ENCODE results near the gene KLF1.
A peak's percentile ranks its signal among the peaks of the same experiment; 100 is the strongest.
"Not testable (repeated sequence)": the region's sequence is repeated elsewhere in the genome, so short reads cannot be mapped to it uniquely, and the experiment has no call there.

Gene KLF1

GRCh38 chr19:12890299-12890786 lies 3.3 kb upstream of the KLF1 start:
- not testable (repeated sequence) for H3K27me3 ChIP-seq (ENCODE audit: insufficient read depth, low read length); H4K91ac ChIP-seq (ENCODE audit: low read depth, low read length); H3K9ac ChIP-seq (ENCODE audit: low read length); H4K12ac ChIP-seq (ENCODE audit: low read depth, low read length); H3K14ac ChIP-seq (ENCODE audit: low read length); H4K8ac ChIP-seq (ENCODE audit: low read depth, low read length); H2BK5ac ChIP-seq (ENCODE audit: low read depth, low read length, poor library complexity); H3K4me3 ChIP-seq (ENCODE audit: low read depth, low read length); DNase-seq; H3K27ac ChIP-seq (ENCODE audit: low read depth, low read length); H3K4ac ChIP-seq (ENCODE audit: low read depth, low read length); H2BK120ac ChIP-seq (ENCODE audit: insufficient read depth, low read length, poor library complexity); H2BK12ac ChIP-seq (ENCODE audit: low read length); H3K79me2 ChIP-seq (ENCODE audit: control insufficient read depth, insufficient read depth, low read length, poor library complexity); H3K18ac ChIP-seq (ENCODE audit: low read length); H3K9me3 ChIP-seq (ENCODE audit: insufficient read depth, low read depth, low read length); H3K23ac ChIP-seq (ENCODE audit: low read length); H3K79me1 ChIP-seq (ENCODE audit: low read length); H2AK5ac ChIP-seq (ENCODE audit: low read length)
- Histone ChIP-seq H3K4me1 (ENCODE audit: control insufficient read depth in 1 of 2, insufficient read depth in 2 of 2, low read length in 2 of 2) (peaks cover 8 to 12% of the 10 kb centered on the region in 2 experiments), H3K4me2 (ENCODE audit: low read length) (peak overlapping the region; percentile 69), H2AFZ (ENCODE audit: insufficient read depth, low read length, poor library complexity) (peak overlapping the region; percentile 26), H3K36me3 (ENCODE audit: control insufficient read depth in 1 of 2, insufficient read depth in 2 of 2, low read length in 2 of 2) (peaks cover 6 to 15% of the 10 kb centered on the region in 2 experiments)
- WGBS (ENCODE audit: extremely low coverage, insufficient coverage, insufficient read length), result no CpG with 5 or more reads among the region's 10 CpGs

- peaks cover 0 to under 1% of the 10 kb centered on the region in 2 experiments for H3K36me3 ChIP-seq (ENCODE audit: control insufficient read depth in 1 of 2, insufficient read depth in 2 of 2, low read length in 2 of 2)
- H3K27ac ChIP-seq (ENCODE audit: low read depth, low read length), result no peak overlapping the region
- no peak overlapping the region for H4K8ac ChIP-seq (ENCODE audit: low read depth, low read length)
- no peak overlapping the region for H3K4me2 ChIP-seq (ENCODE audit: low read length)
- no peak overlapping the region for H2AK5ac ChIP-seq (ENCODE audit: low read length)
- H3K18ac ChIP-seq (ENCODE audit: low read length), result no peak overlapping the region
- no peak overlapping the region for H3K4ac ChIP-seq (ENCODE audit: low read depth, low read length)
- no peak overlapping the region for H3K23ac ChIP-seq (ENCODE audit: low read length)
- H4K12ac ChIP-seq (ENCODE audit: low read depth, low read length), result no peak overlapping the region
- no peak overlapping the region for H2BK120ac ChIP-seq (ENCODE audit: insufficient read depth, low read length, poor library complexity)
- no CpG with 5 or more reads among the region's 5 CpGs for WGBS (ENCODE audit: extremely low coverage, insufficient coverage, insufficient read length)
- H3K9ac ChIP-seq (ENCODE audit: low read length), result no peak overlapping the region
- H3K4me1 ChIP-seq (ENCODE audit: control insufficient read depth in 1 of 2, insufficient read depth in 2 of 2, low read length in 2 of 2), result peaks cover 13 to 14% of the 10 kb centered on the region in 2 experiments
- H3K79me2 ChIP-seq (ENCODE audit: control insufficient read depth, insufficient read depth, low read length, poor library complexity), result no peaks in the 10 kb centered on the region
- no peak overlapping the region for H2BK12ac ChIP-seq (ENCODE audit: low read length)
- no peak overlapping the region for H3K14ac ChIP-seq (ENCODE audit: low read length)
- peaks cover 10% of the 10 kb centered on the region for H3K27me3 ChIP-seq (ENCODE audit: insufficient read depth, low read length)
- H3K79me1 ChIP-seq (ENCODE audit: low read length), result no peaks in the 10 kb centered on the region
- DNase-seq, result no peak
- no peak overlapping the region for H2AFZ ChIP-seq (ENCODE audit: insufficient read depth, low read length, poor library complexity)
- no peak overlapping the region for H2BK5ac ChIP-seq (ENCODE audit: low read depth, low read length, poor library complexity)
- H3K4me3 ChIP-seq (ENCODE audit: low read depth, low read length), result no peak overlapping the region
- no peak overlapping the region for H4K91ac ChIP-seq (ENCODE audit: low read depth, low read length)
- H3K9me3 ChIP-seq (ENCODE audit: insufficient read depth, low read depth, low read length), result peaks cover 19% of the 10 kb centered on the region
Observed at GRCh38 chr19:12888006-12888603, 1.1 kb upstream of the KLF1 start.

GRCh38 chr19:12886651-12886968 lies 391 bp downstream of the KLF1 start:
- Histone ChIP-seq H3K27ac (ENCODE audit: low read depth, low read length) (no peak overlapping the region), H3K18ac (ENCODE audit: low read length) (no peak overlapping the region), H2AK5ac (ENCODE audit: low read length) (no peak overlapping the region), H3K9me3 (ENCODE audit: insufficient read depth, low read depth, low read length) (peaks cover 19% of the 10 kb centered on the region), H2BK5ac (ENCODE audit: low read depth, low read length, poor library complexity) (no peak overlapping the region), H3K4me2 (ENCODE audit: low read length) (no peak overlapping the region), H3K79me1 (ENCODE audit: low read length) (no peaks in the 10 kb centered on the region), H4K12ac (ENCODE audit: low read depth, low read length) (no peak overlapping the region), H2AFZ (ENCODE audit: insufficient read depth, low read length, poor library complexity) (no peak overlapping the region), H3K79me2 (ENCODE audit: control insufficient read depth, insufficient read depth, low read length, poor library complexity) (no peaks in the 10 kb centered on the region), H3K36me3 (ENCODE audit: control insufficient read depth in 1 of 2, insufficient read depth in 2 of 2, low read length in 2 of 2) (no peaks in the 10 kb centered on the region), H4K91ac (ENCODE audit: low read depth, low read length) (no peak overlapping the region), H3K9ac (ENCODE audit: low read length) (no peak overlapping the region), H4K8ac (ENCODE audit: low read depth, low read length) (no peak overlapping the region), H3K4me3 (ENCODE audit: low read depth, low read length) (no peak overlapping the region), H3K14ac (ENCODE audit: low read length) (no peak overlapping the region), H2BK120ac (ENCODE audit: insufficient read depth, low read length, poor library complexity) (no peak overlapping the region), H3K4ac (ENCODE audit: low read depth, low read length) (no peak overlapping the region), H3K4me1 (ENCODE audit: control insufficient read depth in 1 of 2, insufficient read depth in 2 of 2, low read length in 2 of 2) (peaks cover 9 to 11% of the 10 kb centered on the region in 2 experiments), H2BK12ac (ENCODE audit: low read length) (no peak overlapping the region), H3K27me3 (ENCODE audit: insufficient read depth, low read length) (peaks cover 10% of the 10 kb centered on the region), H3K23ac (ENCODE audit: low read length) (no peak overlapping the region)
- WGBS (ENCODE audit: extremely low coverage, insufficient coverage, insufficient read length), result no CpG with 5 or more reads among the region's 5 CpGs
- no peak for DNase-seq

- Histone ChIP-seq H3K18ac (ENCODE audit: low read length) (peak overlapping the region; percentile 56), H3K36me3 (ENCODE audit: control insufficient read depth in 1 of 2, insufficient read depth in 2 of 2, low read length in 2 of 2) (no peaks in the 10 kb centered on the region), H4K8ac (ENCODE audit: low read depth, low read length) (peak overlapping the region; percentile 66), H3K4ac (ENCODE audit: low read depth, low read length) (no peak overlapping the region), H3K79me1 (ENCODE audit: low read length) (peaks cover 2% of the 10 kb centered on the region), H3K9ac (ENCODE audit: low read length) (no peak overlapping the region), H2BK12ac (ENCODE audit: low read length) (no peak overlapping the region), H3K4me1 (ENCODE audit: control insufficient read depth in 1 of 2, insufficient read depth in 2 of 2, low read length in 2 of 2) (peaks cover 7 to 9% of the 10 kb centered on the region in 2 experiments), H3K9me3 (ENCODE audit: insufficient read depth, low read depth, low read length) (peaks cover 19% of the 10 kb centered on the region), H3K27me3 (ENCODE audit: insufficient read depth, low read length) (peaks cover 10% of the 10 kb centered on the region), H3K4me3 (ENCODE audit: low read depth, low read length) (no peak overlapping the region), H3K27ac (ENCODE audit: low read depth, low read length) (no peak overlapping the region), H3K79me2 (ENCODE audit: control insufficient read depth, insufficient read depth, low read length, poor library complexity) (peaks cover 2% of the 10 kb centered on the region), H4K91ac (ENCODE audit: low read depth, low read length) (no peak overlapping the region), H2AK5ac (ENCODE audit: low read length) (peak overlapping the region; percentile 61), H3K14ac (ENCODE audit: low read length) (peak overlapping the region; percentile 55), H3K4me2 (ENCODE audit: low read length) (peak overlapping the region; percentile 60), H4K12ac (ENCODE audit: low read depth, low read length) (peak overlapping the region; percentile 44), H2BK5ac (ENCODE audit: low read depth, low read length, poor library complexity) (no peak overlapping the region), H2BK120ac (ENCODE audit: insufficient read depth, low read length, poor library complexity) (peak overlapping the region; percentile 43), H3K23ac (ENCODE audit: low read length) (no peak overlapping the region), H2AFZ (ENCODE audit: insufficient read depth, low read length, poor library complexity) (peak overlapping the region; percentile 79)
- no CpG with 5 or more reads among the region's 53 CpGs for WGBS (ENCODE audit: extremely low coverage, insufficient coverage, insufficient read length)
- DNase-seq, result no peak
Observed at GRCh38 chr19:12885749-12886650, 1.0 kb downstream of the KLF1 start.
